ENCODE results near the gene L3MBTL1.

DNA sequence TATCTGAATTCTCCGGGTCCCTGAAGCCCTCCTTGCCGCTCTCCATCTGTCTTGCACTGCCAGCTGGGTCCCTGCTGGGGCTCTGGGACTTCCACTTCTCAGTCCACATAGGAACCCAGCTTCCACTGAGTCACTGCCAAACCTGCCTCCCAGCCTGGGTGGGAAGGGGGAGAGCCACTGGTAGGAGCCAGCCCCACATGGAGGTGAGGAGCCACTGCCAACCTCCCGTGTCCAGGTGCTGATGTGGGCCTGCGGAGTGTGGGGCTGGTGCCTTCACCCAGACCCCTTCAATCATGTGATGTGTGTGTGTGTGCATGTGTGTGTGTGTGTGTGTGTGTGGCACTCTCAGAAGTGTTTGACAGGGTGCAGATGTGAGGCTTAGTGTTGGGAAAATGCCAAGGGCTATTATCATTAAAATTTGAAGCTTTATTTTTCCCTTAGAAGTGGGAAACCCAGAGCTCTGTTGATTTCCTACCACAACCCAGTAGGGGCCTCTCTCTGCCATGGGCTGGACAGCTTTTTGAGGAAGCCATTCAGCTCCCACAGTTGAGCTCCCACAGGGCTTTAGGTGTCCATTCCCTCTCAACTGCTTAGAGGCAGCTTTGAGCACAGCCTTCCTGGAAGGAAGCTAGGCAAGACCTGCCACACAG, 42.0 kb downstream of the L3MBTL1 start:
- TF ChIP-seq, protein P1, sequence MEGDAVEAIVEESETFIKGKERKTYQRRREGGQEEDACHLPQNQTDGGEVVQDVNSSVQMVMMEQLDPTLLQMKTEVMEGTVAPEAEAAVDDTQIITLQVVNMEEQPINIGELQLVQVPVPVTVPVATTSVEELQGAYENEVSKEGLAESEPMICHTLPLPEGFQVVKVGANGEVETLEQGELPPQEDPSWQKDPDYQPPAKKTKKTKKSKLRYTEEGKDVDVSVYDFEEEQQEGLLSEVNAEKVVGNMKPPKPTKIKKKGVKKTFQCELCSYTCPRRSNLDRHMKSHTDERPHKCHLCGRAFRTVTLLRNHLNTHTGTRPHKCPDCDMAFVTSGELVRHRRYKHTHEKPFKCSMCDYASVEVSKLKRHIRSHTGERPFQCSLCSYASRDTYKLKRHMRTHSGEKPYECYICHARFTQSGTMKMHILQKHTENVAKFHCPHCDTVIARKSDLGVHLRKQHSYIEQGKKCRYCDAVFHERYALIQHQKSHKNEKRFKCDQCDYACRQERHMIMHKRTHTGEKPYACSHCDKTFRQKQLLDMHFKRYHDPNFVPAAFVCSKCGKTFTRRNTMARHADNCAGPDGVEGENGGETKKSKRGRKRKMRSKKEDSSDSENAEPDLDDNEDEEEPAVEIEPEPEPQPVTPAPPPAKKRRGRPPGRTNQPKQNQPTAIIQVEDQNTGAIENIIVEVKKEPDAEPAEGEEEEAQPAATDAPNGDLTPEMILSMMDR (IDR thresholded peaks at IDR 0.05; ENCODE audit: low read depth, low read length) = no peak
- TF ChIP-seq POLR2A (IDR thresholded peaks at IDR 0.05; ENCODE audit: extremely low read depth, insufficient read length) (no peak), MYC (IDR thresholded peaks at IDR 0.05; ENCODE audit: low read depth, low read length) (no peak)
- TF ChIP-seq, protein P2, sequence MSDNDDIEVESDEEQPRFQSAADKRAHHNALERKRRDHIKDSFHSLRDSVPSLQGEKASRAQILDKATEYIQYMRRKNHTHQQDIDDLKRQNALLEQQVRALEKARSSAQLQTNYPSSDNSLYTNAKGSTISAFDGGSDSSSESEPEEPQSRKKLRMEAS (IDR thresholded peaks at IDR 0.05; ENCODE audit: low read depth, low read length) = no peak

All from NB4 (cell line).